ENCODE results near the gene CNOT6. TPM values are rescaled to one million over a fixed set of nuclear protein-coding genes. Genes with fewer than 3 reads are reported as not detected.

Gene CNOT6
- total RNA-seq, 1 experiment from 2014 or later, result 59.1 TPM

DNA sequence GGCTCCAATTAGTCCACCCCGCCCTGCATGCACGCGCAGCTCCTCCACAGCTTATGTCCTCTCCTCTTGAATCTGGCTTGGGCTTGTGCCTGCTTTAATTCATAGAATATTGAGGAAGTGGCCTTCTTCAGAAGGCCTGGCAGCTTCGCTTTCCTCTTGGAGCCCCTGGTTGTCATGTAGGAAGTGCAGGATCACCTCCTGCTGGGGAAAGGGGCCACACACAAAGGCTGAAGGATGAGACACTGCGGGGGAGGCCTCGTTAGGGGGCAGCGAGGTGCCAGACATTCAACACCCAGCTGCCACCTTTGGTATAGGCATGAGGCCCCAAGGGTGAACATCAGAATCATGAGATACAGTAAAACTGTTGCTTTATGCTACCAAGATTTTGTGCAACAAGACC, 2.7 kb upstream of the CNOT6 start:
- H4K20me1 ChIP-seq (ENCODE audit: insufficient read depth), result no peaks in the 10 kb centered on the region
- no peak for DNase-seq (ENCODE audit: low read depth, low spot score)
- no peak overlapping the region for H3K4me2 ChIP-seq (ENCODE audit: low read length)
- ChIA-PET CTCF (no interaction called here), POLR2A (no interaction called here), RAD21 (ENCODE audit: low non-redundant PET in 1 of 2, low total read pairs in 2 of 2, uncharacterized antibody in 2 of 2, unreplicated experiment in 2 of 2) (no interaction called here)
- no peak overlapping the region for H3K9ac ChIP-seq (ENCODE audit: low read length)
- H3K36me3 ChIP-seq (ENCODE audit: control insufficient read depth in 1 of 2, insufficient read depth in 2 of 2, low read length in 2 of 2), result 0 out of 4 replicates have a peak, but pooled peaks cover 0 to 3% of the 10 kb centered on the region in 2 experiments
- TF ChIP-seq CTCF (IDR thresholded peaks at IDR 0.05 in 2 of 3, conservative IDR thresholded peaks at IDR 0.05 in 1 of 3; ENCODE audit: borderline replicate concordance in 1 of 3, insufficient read depth in 1 of 3, low read depth in 2 of 3, low read length in 2 of 3), result peak in 2 of 3 experiments; percentile 17 to 25; a peak in 1 of 6 replicates
- no peak for TF ChIP-seq ZFX (IDR thresholded peaks at IDR 0.05)
- TF ChIP-seq, protein P1, sequence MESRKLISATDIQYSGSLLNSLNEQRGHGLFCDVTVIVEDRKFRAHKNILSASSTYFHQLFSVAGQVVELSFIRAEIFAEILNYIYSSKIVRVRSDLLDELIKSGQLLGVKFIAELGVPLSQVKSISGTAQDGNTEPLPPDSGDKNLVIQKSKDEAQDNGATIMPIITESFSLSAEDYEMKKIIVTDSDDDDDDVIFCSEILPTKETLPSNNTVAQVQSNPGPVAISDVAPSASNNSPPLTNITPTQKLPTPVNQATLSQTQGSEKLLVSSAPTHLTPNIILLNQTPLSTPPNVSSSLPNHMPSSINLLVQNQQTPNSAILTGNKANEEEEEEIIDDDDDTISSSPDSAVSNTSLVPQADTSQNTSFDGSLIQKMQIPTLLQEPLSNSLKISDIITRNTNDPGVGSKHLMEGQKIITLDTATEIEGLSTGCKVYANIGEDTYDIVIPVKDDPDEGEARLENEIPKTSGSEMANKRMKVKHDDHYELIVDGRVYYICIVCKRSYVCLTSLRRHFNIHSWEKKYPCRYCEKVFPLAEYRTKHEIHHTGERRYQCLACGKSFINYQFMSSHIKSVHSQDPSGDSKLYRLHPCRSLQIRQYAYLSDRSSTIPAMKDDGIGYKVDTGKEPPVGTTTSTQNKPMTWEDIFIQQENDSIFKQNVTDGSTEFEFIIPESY (IDR thresholded peaks at IDR 0.05; ENCODE audit: extremely low read depth, insufficient replicate concordance, low read length), result no peak
- peak; percentile 35; the same call in 1 of the 2 replicates for TF ChIP-seq RAD21 (IDR thresholded peaks at IDR 0.05; ENCODE audit: low read depth)
- no TSS peak for BruUV-seq (replicated peaks)
- H3K4me3 ChIP-seq (replicated peaks in 1 of 2; ENCODE audit: low read depth in 1 of 2, low read length in 2 of 2), result no peak overlapping the region
- no peaks in the 10 kb centered on the region for H3K27me3 ChIP-seq (ENCODE audit: insufficient read depth, low read length)
- no peaks in the 10 kb centered on the region for H3K9me2 ChIP-seq (ENCODE audit: insufficient read depth)
- intact Hi-C loops (cut with micrococcal nuclease), result no loop called here
- peaks cover 10 to 24% of the 10 kb centered on the region in 2 experiments for H3K4me1 ChIP-seq (ENCODE audit: control insufficient read depth in 1 of 2, insufficient read depth in 2 of 2, low read length in 2 of 2)
- no peak overlapping the region for H2AFZ ChIP-seq (ENCODE audit: low read depth, low read length, poor library complexity, severe bottlenecking)
- no peak for ATAC-seq
- H3K9me3 ChIP-seq (ENCODE audit: control insufficient read depth in 1 of 2, insufficient read depth in 1 of 2, low read depth in 1 of 2, low read length in 2 of 2), result no peaks in the 10 kb centered on the region
- no peak overlapping the region for H3K27ac ChIP-seq (ENCODE audit: low read depth, low read length)
- peaks cover 22% of the 10 kb centered on the region for H3K79me2 ChIP-seq (ENCODE audit: insufficient read depth, low read length)

Data from HCT116 (cell line).